ENCODE data around the gene PRKCA. TPM values are rescaled to one million over a fixed set of nuclear protein-coding genes. Genes with fewer than 3 reads are reported as not detected.

Gene PRKCA
- total RNA-seq, 1 experiment from 2014 or later: 29.5 TPM

GRCh38 chr17:66829386-66829864 lies 527.0 kb downstream of the PRKCA start (continued):
- peak; percentile 40; the same call in 1 of the 2 replicates for TF ChIP-seq USF1 (CRISPR knock-in tag; IDR thresholded peaks at IDR 0.05)
- TF ChIP-seq E2F4 (CRISPR knock-in tag; IDR thresholded peaks at IDR 0.05; ENCODE audit: borderline replicate concordance, low read depth): no peak

GRCh38 chr17:66829883-66830282 lies 527.5 kb downstream of the PRKCA start:
- Mint-ChIP-seq H3K36me3 (no peaks in the 10 kb centered on the region), H3K4me3 (peak overlapping the region; percentile 51), H3K27me3 (ENCODE audit: low read depth) (peaks cover 17% of the 10 kb centered on the region), H3K27ac (no peak overlapping the region), H3K9me3 (peaks cover 9% of the 10 kb centered on the region; the same call in 1 of the 2 replicates), H3K4me1 (peaks cover 29% of the 10 kb centered on the region)
- ChIA-PET CTCF (interaction anchor here (0.6 to 2.8 kb wide), 17 partner anchors 9 to 504 kb away, joined by 3 to 14 read pairs (median 3); no protein-coding TSS in a partner anchor), POLR2A (interaction anchor here (1.1 kb wide), 1 partner anchor 26 kb away, joined by 3 read pairs; no protein-coding TSS in a partner anchor)
- ATAC-seq (peak; percentile 52), DNase-seq (ENCODE audit: low spot score) (peak; percentile 32)
- TF ChIP-seq ZNF232 (CRISPR knock-in tag; IDR thresholded peaks at IDR 0.05): no peak
- no peak for TF ChIP-seq ZMAT4 (CRISPR knock-in tag; IDR thresholded peaks at IDR 0.05)
- TF ChIP-seq ERG (CRISPR knock-in tag; IDR thresholded peaks at IDR 0.05): no peak
- no peak for TF ChIP-seq ZNF512 (CRISPR knock-in tag; IDR thresholded peaks at IDR 0.05; ENCODE audit: borderline replicate concordance)
- TF ChIP-seq ZNF416 (CRISPR knock-in tag; IDR thresholded peaks at IDR 0.05): no peak
- TF ChIP-seq EMX1 (CRISPR knock-in tag; IDR thresholded peaks at IDR 0.05): no peak
- no peak for TF ChIP-seq GTF2I (CRISPR knock-in tag; conservative IDR thresholded peaks at IDR 0.05)
- no peak for TF ChIP-seq SMAD3 (CRISPR knock-in tag; IDR thresholded peaks at IDR 0.05; ENCODE audit: borderline replicate concordance)
- TF ChIP-seq NFATC4 (CRISPR knock-in tag; IDR thresholded peaks at IDR 0.05): no peak
- TF ChIP-seq NFE2L1 (CRISPR knock-in tag; IDR thresholded peaks at IDR 0.05): no peak
- no peak for TF ChIP-seq ZBTB43 (CRISPR knock-in tag; IDR thresholded peaks at IDR 0.05)
- TF ChIP-seq CBFB (CRISPR knock-in tag; IDR thresholded peaks at IDR 0.05; ENCODE audit: low read depth): no peak
- TF ChIP-seq ATF2 (CRISPR knock-in tag; IDR thresholded peaks at IDR 0.05; ENCODE audit: borderline replicate concordance, low read depth): no peak
- no peak for TF ChIP-seq E2F1 (CRISPR knock-in tag; IDR thresholded peaks at IDR 0.05)
- TF ChIP-seq ZNF121 (CRISPR knock-in tag; IDR thresholded peaks at IDR 0.05): no peak
- TF ChIP-seq FOXK1 (CRISPR knock-in tag; IDR thresholded peaks at IDR 0.05): no peak
- TF ChIP-seq MYBL2 (CRISPR knock-in tag; IDR thresholded peaks at IDR 0.05): no peak
- TF ChIP-seq FOXP1 (CRISPR knock-in tag; IDR thresholded peaks at IDR 0.05; ENCODE audit: borderline replicate concordance): no peak

All from WTC11 (cell line).